NCI-H146 (cell line): ENCODE data around the gene CBLC.
A peak's percentile ranks its signal among the peaks of the same experiment; 100 is the strongest.
"Not testable (repeated sequence)": the region's sequence is repeated elsewhere in the genome, so short reads cannot be mapped to it uniquely, and the experiment has no call there.

ENCODE experiments used
- DNase-seq: peaks from one replicate; lab custom pipeline; 2025; lab: John Stamatoyannopoulos, UW

CBLC gene

GRCh38 chr19:44819246-44819832 lies 41.6 kb downstream of the CBLC start:
- no peak for DNase-seq

GRCh38 chr19:44820648-44821609 lies 43.2 kb downstream of the CBLC start:
- no peak for DNase-seq

- DNase-seq, result no peak
Measured at GRCh38 chr19:44822177-44822576, 44.5 kb downstream of the CBLC start.

- no peak for DNase-seq
Measured at GRCh38 chr19:44822670-44823372, 45.1 kb downstream of the CBLC start.

DNA sequence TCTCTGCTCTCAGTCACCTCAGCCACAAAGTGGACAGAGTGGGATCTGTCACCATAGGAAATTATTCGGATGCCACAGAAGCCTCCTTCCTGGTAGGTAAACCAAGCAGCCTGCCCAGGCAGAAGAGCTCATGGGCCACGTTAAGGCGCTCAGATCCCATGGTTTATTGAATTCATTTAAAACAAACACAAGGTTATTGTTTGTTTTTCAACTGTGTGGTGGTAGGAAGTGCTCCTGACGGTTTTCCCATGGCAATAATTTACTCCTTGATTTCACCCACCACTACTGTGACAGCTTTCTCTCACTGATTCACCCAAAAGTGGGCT lies 45.6 kb downstream of the CBLC start:
- peak; percentile 15 for DNase-seq

DNA sequence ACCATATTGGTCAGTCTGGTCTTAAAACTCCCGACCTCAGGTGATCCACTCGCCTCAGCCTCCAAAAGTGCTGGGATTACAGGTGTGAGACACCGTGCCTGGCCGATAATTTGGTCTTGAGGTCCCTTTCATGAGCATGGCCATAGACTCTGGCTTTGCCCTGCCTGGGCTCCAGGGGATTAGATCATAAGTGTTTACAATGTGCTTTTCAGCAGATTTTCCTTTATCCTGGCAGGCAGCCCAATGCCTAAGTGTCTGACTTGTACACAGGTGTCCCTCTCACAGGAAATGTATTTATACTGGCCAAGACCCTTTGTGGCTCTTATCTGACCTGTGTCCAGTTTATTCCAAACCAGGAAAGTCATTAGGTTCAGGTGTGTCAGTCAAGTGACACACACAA lies 47.1 kb downstream of the CBLC start:
- peak; percentile 87 for DNase-seq

DNA sequence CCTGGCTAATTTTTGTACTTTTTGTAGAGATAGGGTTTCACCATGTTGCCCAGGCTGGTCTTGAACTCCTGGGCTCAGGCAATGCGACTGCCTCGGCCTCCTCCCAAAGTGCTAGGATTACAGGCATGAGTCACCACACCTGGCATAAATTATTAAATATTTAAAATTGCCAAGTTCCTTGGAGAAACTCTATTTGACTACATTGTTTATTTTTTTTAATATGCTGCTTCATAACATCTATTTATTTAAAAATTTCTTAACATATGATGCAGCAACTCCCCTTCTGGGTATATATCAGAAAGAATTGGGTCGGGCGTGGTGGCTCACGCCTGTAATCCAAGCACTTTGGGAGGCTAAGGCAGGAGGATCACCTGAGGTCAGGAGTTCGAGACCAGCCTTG lies 55.2 kb downstream of the CBLC start:
- not testable (repeated sequence) for DNase-seq

DNA sequence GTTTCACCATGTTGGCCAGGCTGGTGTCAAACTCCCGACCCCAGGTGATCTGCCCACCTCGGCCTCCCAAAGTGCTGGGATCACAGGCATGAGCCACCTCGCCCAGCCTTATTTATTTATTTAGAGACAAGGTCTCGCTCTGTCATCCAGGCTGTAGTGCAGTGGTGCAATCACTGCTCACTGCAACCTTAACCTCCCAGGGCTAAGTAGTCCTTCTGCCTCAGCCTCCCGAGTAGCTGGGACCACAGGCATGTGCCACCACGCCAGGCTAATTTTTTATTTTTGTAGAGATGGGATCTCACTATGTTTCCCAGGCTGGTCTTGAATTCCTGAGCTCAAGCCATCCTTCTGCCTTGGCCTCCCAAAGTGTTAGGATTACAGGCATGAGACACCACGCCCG lies 56.7 kb downstream of the CBLC start:
- not testable (repeated sequence) for DNase-seq

- no peak for DNase-seq
Measured at GRCh38 chr19:44839276-44839675, 61.6 kb downstream of the CBLC start.

GRCh38 chr19:44840811-44841210 lies 63.1 kb downstream of the CBLC start:
- DNase-seq, result no peak

GRCh38 chr19:44841231-44841630 lies 63.5 kb downstream of the CBLC start:
- no peak for DNase-seq

GRCh38 chr19:44845286-44845611 lies 67.6 kb downstream of the CBLC start:
- DNase-seq, result no peak

GRCh38 chr19:44845612-44846454 lies 68.1 kb downstream of the CBLC start, which contains the start of gene NECTIN2:
NECTIN2 (plus strand) TSS chr19:44846297; CDS start chr19:44846526, 229 bp downstream.
- DNase-seq, result peak; percentile 99

DNA sequence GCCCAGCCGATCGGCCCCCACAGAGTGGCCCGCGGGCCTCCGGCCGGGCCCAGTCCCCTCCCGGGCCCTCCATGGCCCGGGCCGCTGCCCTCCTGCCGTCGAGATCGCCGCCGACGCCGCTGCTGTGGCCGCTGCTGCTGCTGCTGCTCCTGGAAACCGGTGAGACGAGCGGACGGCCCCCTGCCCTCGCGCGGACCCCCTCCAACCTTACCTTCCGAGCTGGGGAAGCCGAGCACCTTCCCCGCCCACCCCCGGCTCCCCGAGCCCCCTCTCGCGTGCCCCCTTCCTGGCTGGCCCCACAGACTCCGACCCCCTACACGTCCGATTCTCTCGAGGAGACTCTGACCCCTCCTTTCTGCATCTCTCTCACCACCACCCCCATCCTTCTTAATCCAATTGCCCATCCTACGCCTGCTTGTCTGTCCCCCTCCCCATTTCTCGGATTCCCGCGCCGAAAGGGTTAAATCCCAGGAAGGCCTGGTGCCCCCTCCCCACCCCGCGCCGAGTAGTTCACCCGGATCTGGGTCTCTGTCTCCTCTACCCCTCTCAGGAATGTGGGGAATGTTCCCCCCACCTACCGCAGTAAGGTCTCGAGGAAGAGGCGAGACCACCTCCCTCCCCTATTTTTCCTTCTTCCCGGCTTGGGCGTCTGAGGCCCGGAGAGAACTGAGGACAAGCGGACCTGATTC lies 68.9 kb downstream of the CBLC start:
- DNase-seq, result peak; percentile 41

- DNase-seq, result peak; percentile 78
Measured at GRCh38 chr19:44847144-44848035, 69.7 kb downstream of the CBLC start.

GRCh38 chr19:44848036-44848811 lies 70.5 kb downstream of the CBLC start:
- DNase-seq, result no peak

- no peak for DNase-seq
Measured at GRCh38 chr19:44848812-44849447, 71.2 kb downstream of the CBLC start.
